Measurements from ENCODE around the gene FOXP1. TPM values are rescaled to one million over a fixed set of nuclear protein-coding genes. Genes with fewer than 3 reads are reported as not detected.

The FOXP1 gene
- total and polyA plus RNA-seq, 2 of the 13 experiments (the other 11 are each of a cell fraction or from before 2014, with no cell fraction given) = 40.4 to 59.0 TPM

- H3K9me3 ChIP-seq (ENCODE audit: low read length) = no peaks in the 10 kb centered on the region
- peak overlapping the region; percentile 90 for H3K27ac ChIP-seq (ENCODE audit: extremely low read length, insufficient read depth, low read length)
- H4K20me1 ChIP-seq (ENCODE audit: insufficient read depth, low read length) = no peaks in the 10 kb centered on the region
- FAIRE-seq (no peak), DNase-seq (ENCODE audit: low spot score) (no peak), ATAC-seq (no peak)
- H3K4me1 ChIP-seq (ENCODE audit: insufficient read depth, low read length) = peaks cover 66% of the 10 kb centered on the region
- no peaks in the 10 kb centered on the region for H3K36me3 ChIP-seq (replicated peaks in 1 of 2; ENCODE audit: control insufficient read depth in 1 of 2, insufficient read depth in 2 of 2, low read length in 2 of 2)
- peak; percentile 1; the same call in 1 of the 2 replicates for TF ChIP-seq SAP130 (CRISPR knock-in tag; IDR thresholded peaks at IDR 0.05; ENCODE audit: low read depth)
- TF ChIP-seq, protein P1, sequence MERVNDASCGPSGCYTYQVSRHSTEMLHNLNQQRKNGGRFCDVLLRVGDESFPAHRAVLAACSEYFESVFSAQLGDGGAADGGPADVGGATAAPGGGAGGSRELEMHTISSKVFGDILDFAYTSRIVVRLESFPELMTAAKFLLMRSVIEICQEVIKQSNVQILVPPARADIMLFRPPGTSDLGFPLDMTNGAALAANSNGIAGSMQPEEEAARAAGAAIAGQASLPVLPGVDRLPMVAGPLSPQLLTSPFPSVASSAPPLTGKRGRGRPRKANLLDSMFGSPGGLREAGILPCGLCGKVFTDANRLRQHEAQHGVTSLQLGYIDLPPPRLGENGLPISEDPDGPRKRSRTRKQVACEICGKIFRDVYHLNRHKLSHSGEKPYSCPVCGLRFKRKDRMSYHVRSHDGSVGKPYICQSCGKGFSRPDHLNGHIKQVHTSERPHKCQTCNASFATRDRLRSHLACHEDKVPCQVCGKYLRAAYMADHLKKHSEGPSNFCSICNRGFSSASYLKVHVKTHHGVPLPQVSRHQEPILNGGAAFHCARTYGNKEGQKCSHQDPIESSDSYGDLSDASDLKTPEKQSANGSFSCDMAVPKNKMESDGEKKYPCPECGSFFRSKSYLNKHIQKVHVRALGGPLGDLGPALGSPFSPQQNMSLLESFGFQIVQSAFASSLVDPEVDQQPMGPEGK (CRISPR knock-in tag; IDR thresholded peaks at IDR 0.05) = peak; percentile 36; the same call in 1 of the 2 replicates
- no peak for TF ChIP-seq SRF (IDR thresholded peaks at IDR 0.05; ENCODE audit: low read depth, low read length)
- in situ Hi-C loops (cut with HindIII; ENCODE audit: extremely low pct_ligation_motif_present, low pct_unique_long_range_greater_than_20kb) = no loop called here
- intact Hi-C loops (cut with micrococcal nuclease; ENCODE audit: unreplicated experiment) = loop anchor here (5.0 to 10.0 kb wide), 3 partner anchors 88 to 516 kb away; partner anchors contain the start of gene FOXP1
- H3K9ac ChIP-seq (ENCODE audit: insufficient read depth, low read depth, low read length) = peak overlapping the region; percentile 90; the same call in 1 of the 2 replicates
- CTCF ChIA-PET (ENCODE audit: low intra/inter-chr PET ratio, low total read pairs) = no interaction called here
- no peaks in the 10 kb centered on the region; a peak in 1 of 5 replicates for H3K27me3 ChIP-seq (ENCODE audit: control insufficient read depth in 1 of 2, insufficient read depth in 2 of 2, low read length in 2 of 2)
- H3K79me2 ChIP-seq (ENCODE audit: insufficient read depth, low read length) = peaks cover 60% of the 10 kb centered on the region
- peak overlapping the region; percentile 70 to 82 (median 77); a peak in 5 of 6 replicates for H3K4me3 ChIP-seq (replicated peaks in 1 of 3; ENCODE audit: insufficient read depth in 1 of 3, low read depth in 2 of 3, low read length in 3 of 3)
- WGBS (ENCODE audit: low lambda C conversion rate) = 21% methylated on average over 6 of the region's 6 CpGs
- POLR2A ChIA-PET = no interaction called here
- H3K4me2 ChIP-seq (ENCODE audit: low read depth, low read length) = peak overlapping the region; percentile 93
- H2AFZ ChIP-seq (ENCODE audit: low read length) = no peak overlapping the region
- BruUV-seq (replicated peaks) = no TSS peak
Measured at GRCh38 chr3:71066356-71066755, 517.2 kb downstream of the FOXP1 start.

DNA sequence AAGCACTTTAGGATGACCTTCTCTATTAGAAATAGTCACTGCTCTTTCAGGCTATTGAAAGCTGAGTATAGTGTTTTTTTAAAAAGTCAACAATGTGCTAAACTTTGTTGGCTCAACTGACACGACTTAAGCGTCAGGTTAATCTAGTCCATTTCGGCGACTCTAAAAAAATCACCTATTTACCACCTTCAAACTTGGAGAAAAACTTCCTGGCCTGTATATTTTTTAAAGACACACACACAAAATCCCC, 517.8 kb downstream of the FOXP1 start:
- DNase-seq (ENCODE audit: low spot score) (no peak), FAIRE-seq (peak; percentile 18), ATAC-seq (no peak)
- ChIA-PET POLR2A (interaction anchor here (0.9 to 2.8 kb wide), 7 partner anchors 11 to 517 kb away, joined by 3 to 16 read pairs (median 6); no protein-coding TSS in a partner anchor), CTCF (ENCODE audit: low intra/inter-chr PET ratio, low total read pairs) (no interaction called here)
- intact Hi-C loops (cut with micrococcal nuclease; ENCODE audit: unreplicated experiment) = loop anchor here (5.0 to 10.0 kb wide), 3 partner anchors 89 to 517 kb away; partner anchors contain the start of gene FOXP1
- peaks cover 73% of the 10 kb centered on the region for H3K4me1 ChIP-seq (ENCODE audit: insufficient read depth, low read length)
- TF ChIP-seq SAP130 (CRISPR knock-in tag; IDR thresholded peaks at IDR 0.05; ENCODE audit: low read depth) (0 out of 2 replicates have a peak, but pooled peaks have one; percentile 8), ZNF547 (CRISPR knock-in tag; IDR thresholded peaks at IDR 0.05) (no peak)
- peak overlapping the region; percentile 90 for H3K9ac ChIP-seq (ENCODE audit: insufficient read depth, low read depth, low read length)
- H4K20me1 ChIP-seq (ENCODE audit: insufficient read depth, low read length) = no peaks in the 10 kb centered on the region; the same call in 1 of the 2 replicates
- no TSS peak for BruUV-seq (replicated peaks)
- no peaks in the 10 kb centered on the region for H3K36me3 ChIP-seq (replicated peaks in 1 of 2; ENCODE audit: control insufficient read depth in 1 of 2, insufficient read depth in 2 of 2, low read length in 2 of 2)
- H3K79me2 ChIP-seq (ENCODE audit: insufficient read depth, low read length) = peaks cover 67% of the 10 kb centered on the region
- H3K9me3 ChIP-seq (ENCODE audit: low read length) = no peaks in the 10 kb centered on the region
- no peak overlapping the region for H2AFZ ChIP-seq (ENCODE audit: low read length)
- H3K27me3 ChIP-seq (ENCODE audit: control insufficient read depth in 1 of 2, insufficient read depth in 2 of 2, low read length in 2 of 2) = no peaks in the 10 kb centered on the region; a peak in 1 of 5 replicates
- H3K4me2 ChIP-seq (ENCODE audit: low read depth, low read length) = peak overlapping the region; percentile 93
- peak overlapping the region; percentile 90 for H3K27ac ChIP-seq (ENCODE audit: extremely low read length, insufficient read depth, low read length)
- in situ Hi-C loops (cut with HindIII; ENCODE audit: extremely low pct_ligation_motif_present, low pct_unique_long_range_greater_than_20kb) = no loop called here
- 4% methylated on average over 4 of the region's 4 CpGs for WGBS (ENCODE audit: low lambda C conversion rate)
- peak overlapping the region; percentile 70 to 82 (median 77) for H3K4me3 ChIP-seq (replicated peaks in 1 of 3; ENCODE audit: insufficient read depth in 1 of 3, low read depth in 2 of 3, low read length in 3 of 3)
